GM21528 (cell line): ENCODE results near the gene BFAR.
A peak's percentile ranks its signal among the peaks of the same experiment; 100 is the strongest.
"Not testable (repeated sequence)": the region's sequence is repeated elsewhere in the genome, so short reads cannot be mapped to it uniquely, and the experiment has no call there.

Experiments used
- ATAC-seq: cut with Tn5 transposase; IDR thresholded peaks from one replicate; pipeline ENCODE4 v1.9.1; 2021; ENCODE audit warnings: mild to moderate bottlenecking, moderate library complexity; ENCODE audit not compliant: unreplicated experiment, low FRiP score

The BFAR gene

GRCh38 chr16:14635395-14636165 is 2.8 kb downstream of the BFAR start:
- ATAC-seq = no peak

GRCh38 chr16:14636179-14636950 is 3.6 kb downstream of the BFAR start:
- not testable (repeated sequence) for ATAC-seq

GRCh38 chr16:14636951-14637240 is 4.1 kb downstream of the BFAR start:
- ATAC-seq = not testable (repeated sequence)

- ATAC-seq = no peak
Measured at GRCh38 chr16:14640538-14640937, 7.8 kb downstream of the BFAR start.

- no peak for ATAC-seq
Measured at GRCh38 chr16:14641206-14641605, 8.5 kb downstream of the BFAR start.

GRCh38 chr16:14641926-14642325 is 9.2 kb downstream of the BFAR start:
- ATAC-seq = no peak

- ATAC-seq = no peak
Measured at GRCh38 chr16:14649816-14650215, 17.1 kb downstream of the BFAR start.

- ATAC-seq = no peak
Measured at GRCh38 chr16:14650629-14651028, 17.9 kb downstream of the BFAR start.

GRCh38 chr16:14652726-14653125 is 20.0 kb downstream of the BFAR start:
- ATAC-seq = no peak

- ATAC-seq = peak; percentile 86
Measured at GRCh38 chr16:14658063-14658462, 25.3 kb downstream of the BFAR start.

GRCh38 chr16:14667347-14668266 is 34.9 kb downstream of the BFAR start:
- no peak for ATAC-seq

- ATAC-seq = no peak
Measured at GRCh38 chr16:14668556-14669223, 35.9 kb downstream of the BFAR start.

GRCh38 chr16:14669776-14670175 is 37.0 kb downstream of the BFAR start:
- ATAC-seq = no peak

GRCh38 chr16:14672403-14672971 is 39.7 kb downstream of the BFAR start:
- no peak for ATAC-seq

GRCh38 chr16:14676633-14677032 is 43.9 kb downstream of the BFAR start:
- no peak for ATAC-seq

- ATAC-seq = no peak
Measured at GRCh38 chr16:14677627-14678026, 44.9 kb downstream of the BFAR start.

- no peak for ATAC-seq
Measured at GRCh38 chr16:14678748-14679497, 46.2 kb downstream of the BFAR start.

- not testable (repeated sequence) for ATAC-seq
Measured at GRCh38 chr16:14680396-14680795, 47.6 kb downstream of the BFAR start.

- no peak for ATAC-seq
Measured at GRCh38 chr16:14681115-14681514, 48.4 kb downstream of the BFAR start.
